NCI-H2081 treated with DMSO at 0.1 percent for 48 hours (cell line): ENCODE data around the gene PPP1R12B.
"Not testable (repeated sequence)": the region's sequence is repeated elsewhere in the genome, so short reads cannot be mapped to it uniquely, and the experiment has no call there.

Experiments
- DNase-seq: peaks from one replicate; lab custom pipeline; 2025; lab: John Stamatoyannopoulos, UW

The PPP1R12B gene

DNA sequence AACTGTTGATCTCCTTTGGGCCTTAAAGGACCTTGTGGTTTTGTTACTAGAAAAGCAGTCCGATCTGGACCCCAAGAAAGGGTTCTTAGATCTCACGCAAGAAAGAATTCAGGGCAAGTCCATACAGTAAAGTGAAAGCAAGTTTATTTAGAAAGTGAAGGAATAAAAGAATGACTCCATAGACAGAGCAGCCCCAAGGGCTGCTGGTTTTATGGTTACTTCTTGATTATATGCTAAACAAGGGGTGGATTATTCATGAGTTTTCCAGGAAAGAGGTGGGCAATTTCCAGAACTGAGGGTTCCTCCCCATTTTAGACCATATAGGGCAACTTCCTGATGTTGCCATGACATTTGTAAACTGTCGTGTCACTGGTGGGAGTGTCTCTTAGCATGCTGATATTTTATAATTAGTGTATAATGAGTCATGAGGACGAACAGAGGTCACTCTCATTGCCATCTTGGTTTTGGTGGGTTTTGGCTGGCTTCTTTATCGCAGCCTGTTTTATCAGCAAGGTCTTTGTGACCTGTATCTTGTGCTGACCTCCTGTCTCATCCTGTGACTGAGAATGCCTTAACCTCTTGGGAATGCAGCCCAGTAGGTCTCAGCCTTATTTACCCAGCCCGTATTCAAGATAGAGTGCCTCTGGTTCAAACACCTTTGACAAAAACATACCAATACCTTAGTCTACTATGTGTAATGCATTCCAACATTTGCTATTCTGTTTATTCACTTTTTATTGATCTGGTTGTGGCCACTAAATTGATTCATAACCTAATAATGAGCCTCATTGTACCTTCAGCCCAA is 183.5 kb downstream of the PPP1R12B start:
- DNase-seq: not testable (repeated sequence)

DNA sequence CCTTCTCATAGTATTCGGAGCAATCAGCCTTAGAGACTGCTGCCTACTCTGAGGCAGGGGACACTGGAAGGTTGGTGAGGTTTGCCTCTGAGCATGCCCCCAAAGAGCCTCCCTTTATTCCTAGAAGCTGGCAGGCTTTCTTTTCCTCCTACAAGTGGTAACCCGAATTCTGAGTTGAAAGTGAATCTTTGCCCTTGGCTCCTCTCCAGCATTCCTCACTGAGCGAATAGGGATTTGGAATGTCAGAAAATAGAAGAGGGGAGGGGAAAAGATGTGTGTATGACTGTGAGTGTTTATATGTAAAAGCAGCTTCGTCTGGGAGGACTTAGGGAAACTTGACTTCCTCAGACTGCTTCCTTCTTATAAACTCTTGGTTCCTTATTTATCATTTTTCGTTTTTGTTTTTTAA is 190.7 kb downstream of the PPP1R12B start:
- not testable (repeated sequence) for DNase-seq

DNA sequence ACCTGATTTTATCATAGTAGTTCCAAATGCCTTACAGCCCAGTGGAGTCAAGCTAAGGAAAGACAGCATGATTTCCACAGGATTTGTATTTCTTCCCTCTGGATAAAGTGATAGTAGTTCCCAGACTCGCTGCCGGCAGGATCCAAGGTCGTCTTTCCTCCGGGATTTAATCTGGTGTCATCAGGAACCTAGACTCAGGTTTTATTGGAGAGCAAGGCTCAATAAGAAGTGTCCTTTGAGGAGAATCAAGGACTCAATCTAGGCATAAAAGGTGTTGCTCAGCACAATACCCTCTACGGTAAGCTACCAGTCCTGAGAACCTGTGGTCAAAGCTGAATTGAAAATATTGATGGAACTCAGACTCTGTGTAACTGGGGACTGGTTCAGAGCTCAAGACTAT is 191.1 kb downstream of the PPP1R12B start:
- DNase-seq: not testable (repeated sequence)

DNA sequence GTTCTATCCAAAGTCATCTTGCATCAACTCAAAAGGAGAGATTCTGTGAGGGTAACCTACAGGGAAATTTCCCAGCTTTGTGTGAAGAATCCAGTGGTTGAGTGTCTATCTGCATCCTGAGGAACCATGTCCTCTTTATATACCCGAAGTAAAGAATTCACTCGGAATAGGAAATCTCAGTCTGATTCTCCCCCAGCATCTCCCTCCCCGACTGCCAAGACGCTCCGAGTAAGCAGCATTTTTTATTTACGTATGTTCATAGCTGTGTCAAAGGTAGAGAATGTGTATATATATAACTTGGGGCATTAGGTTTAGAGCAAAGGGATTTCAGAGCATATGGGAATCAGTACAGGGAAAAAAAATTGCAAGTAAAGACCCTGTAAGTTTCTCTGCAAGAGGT is 191.5 kb downstream of the PPP1R12B start:
- no peak for DNase-seq

DNA sequence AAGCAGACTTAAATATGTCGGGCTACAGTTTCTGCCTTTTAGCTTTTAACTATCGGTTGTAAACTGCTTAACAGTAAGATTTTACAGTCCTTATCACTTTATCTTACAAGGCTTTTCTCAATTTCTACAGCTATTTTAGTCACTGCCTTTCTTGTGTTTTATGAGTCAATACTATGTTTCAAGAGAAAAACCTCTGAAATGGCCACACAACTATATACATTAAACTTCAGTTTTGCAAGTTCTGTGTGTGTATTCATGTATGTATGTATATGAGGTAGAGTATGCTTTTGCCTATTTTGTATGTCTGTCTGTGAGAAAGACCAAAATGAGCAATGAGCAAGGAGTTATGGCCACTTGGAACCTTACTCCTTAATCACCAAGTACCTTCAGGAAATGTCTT is 191.9 kb downstream of the PPP1R12B start:
- DNase-seq: no peak

DNA sequence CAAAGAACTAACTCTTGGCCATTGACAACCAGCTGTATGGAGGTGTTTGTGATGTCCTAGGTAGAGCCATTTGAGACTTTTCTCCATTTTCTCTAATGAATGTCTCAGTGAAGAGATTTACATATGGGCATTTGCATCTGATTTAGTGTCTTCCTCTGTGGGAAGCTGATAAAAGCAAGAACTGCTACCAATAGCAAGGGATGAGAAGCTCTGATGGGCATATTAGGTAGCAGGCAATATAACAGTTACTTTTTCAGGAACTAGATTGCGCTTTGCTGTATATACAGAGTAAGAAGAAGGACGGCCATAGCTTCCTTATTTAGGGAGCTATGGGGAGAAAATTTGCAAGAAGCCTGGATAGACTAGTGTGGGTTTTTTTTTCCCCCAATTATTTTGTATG is 192.4 kb downstream of the PPP1R12B start:
- DNase-seq: not testable (repeated sequence)

DNA sequence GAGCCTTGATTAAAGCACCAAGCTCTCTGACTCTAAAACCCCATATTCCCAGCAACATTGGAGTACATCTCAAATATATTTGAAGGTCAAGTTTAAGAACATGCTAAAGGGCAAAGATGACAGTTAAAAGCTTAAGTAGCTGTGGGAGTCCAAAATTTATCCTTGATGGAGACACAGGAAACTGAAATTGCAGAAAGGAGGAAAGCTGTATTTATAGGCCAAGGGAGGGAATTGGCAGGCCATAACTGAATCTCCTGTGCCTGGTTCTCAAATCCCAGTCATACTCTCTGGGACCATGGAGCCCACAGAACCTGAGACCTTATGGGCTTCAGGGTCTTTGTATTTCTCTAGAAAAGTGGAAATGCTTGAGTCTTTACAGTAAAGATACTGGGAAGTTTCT is 193.9 kb downstream of the PPP1R12B start:
- not testable (repeated sequence) for DNase-seq

DNA sequence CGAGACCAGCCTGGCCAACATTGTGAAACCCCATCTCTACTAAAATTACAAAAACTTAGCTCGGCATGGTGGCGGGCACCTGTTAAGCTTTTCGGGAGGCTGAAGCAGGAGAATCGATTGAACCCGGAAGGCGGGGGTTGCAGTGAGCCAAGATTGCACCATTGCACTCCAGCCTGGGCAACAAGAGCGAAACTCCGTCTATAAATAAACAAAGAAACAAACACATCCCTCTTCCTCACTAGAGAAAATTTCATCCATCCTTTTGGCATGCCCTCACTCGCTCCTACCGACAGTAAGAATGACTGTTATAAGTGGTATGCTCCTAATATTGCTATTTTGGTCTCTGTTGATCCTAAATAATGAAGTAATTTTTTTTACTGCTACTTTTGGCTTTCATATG is 195.0 kb downstream of the PPP1R12B start:
- DNase-seq: not testable (repeated sequence)

DNA sequence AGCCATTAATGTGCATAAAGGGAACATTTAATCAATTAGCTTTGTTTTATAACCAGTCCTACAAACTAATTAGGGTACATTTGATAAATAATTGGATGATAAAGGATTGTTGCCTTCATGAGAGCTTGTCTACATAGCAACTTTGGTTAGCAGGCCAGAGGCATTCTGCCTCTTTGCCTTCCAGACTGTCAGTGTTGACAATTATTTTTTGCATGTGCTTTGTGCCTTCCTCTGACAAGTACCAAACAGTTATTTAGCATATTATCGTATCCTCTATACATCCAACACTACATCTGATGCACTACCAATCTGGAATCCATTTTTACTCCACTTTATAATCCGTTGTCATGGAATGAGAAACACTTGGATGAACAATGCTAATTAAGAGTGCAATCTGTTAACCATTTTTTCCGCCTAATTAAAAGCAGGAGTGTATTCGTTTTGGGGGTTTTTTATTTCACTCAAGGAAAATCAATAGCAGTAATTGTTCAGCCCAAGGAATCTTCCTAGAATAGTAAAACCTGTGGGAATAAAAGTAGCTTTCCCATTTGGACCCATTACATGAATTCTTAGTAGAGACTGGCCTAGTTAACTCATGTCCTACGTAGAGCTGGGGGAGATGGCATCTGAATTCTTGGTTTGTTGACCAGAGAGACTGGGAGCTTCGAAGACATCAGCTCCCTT is 196.4 kb downstream of the PPP1R12B start:
- DNase-seq: not testable (repeated sequence)

DNA sequence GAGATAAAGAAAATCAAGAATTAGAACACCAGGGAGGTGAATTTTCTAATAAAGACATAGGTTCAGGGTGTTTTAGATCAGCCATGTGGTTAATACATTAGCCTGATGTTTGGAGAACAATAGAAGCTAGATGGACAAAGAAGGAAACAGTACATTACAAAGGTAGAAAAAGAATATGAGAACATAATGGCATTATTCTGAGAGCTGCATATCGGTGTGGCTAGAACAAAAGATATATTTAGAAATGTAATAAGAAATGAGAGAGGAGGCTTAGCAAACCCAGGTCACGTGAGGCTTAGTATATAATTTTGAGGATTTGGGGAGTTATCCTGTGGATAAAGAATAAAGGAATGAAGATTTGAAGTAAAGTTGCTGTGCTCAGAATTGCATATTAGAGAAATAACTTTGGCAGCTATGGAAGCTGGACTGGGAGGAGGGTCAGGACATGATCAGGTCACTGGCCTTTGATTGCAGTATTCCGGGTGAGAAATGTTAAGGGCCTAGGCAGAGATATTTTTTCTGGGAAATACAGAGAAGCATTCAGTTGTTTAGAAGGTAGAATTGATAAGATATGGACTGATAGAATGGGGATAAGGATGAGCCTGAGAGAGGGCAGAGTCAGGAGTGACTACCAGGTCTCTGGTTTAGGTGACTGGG is 197.3 kb downstream of the PPP1R12B start:
- not testable (repeated sequence) for DNase-seq

DNA sequence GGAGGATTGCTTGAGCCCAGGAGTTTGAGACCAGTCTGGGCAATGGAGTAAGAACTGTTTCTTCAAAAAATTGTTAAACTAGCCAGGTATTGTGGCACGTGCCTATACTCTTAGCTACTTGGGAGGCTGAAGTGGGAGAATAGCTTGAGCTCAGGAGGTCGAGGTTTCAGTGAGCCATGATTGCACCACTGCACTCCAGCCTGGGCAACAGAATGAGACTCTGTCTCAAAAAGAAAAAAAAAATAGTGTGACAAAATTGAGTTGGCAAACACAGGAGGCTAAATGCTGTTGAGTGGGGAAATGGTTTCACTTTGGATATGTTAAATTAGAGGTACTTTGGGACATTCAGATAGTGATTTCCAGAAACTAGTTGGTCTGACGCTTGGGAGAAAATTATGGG is 197.9 kb downstream of the PPP1R12B start:
- DNase-seq: not testable (repeated sequence)

DNA sequence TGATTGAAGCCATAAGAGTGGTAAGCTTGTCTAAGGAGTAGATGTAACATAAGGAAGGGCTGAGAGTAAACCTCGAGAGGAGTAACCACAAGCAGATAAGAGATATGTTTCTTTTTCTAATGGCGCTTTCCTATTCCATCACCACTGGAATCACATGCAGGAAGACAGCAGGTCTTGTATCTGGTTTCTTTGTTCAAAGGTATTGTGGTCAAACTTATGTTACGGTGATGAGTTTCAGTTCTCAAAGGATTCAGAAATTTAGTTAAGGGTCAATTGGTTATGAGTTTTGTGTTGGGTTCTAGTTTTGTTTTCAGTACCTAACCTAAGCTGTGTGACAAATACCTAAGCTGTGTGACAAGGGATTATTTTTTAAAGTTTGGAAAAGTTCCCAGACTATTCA is 198.3 kb downstream of the PPP1R12B start:
- not testable (repeated sequence) for DNase-seq

DNA sequence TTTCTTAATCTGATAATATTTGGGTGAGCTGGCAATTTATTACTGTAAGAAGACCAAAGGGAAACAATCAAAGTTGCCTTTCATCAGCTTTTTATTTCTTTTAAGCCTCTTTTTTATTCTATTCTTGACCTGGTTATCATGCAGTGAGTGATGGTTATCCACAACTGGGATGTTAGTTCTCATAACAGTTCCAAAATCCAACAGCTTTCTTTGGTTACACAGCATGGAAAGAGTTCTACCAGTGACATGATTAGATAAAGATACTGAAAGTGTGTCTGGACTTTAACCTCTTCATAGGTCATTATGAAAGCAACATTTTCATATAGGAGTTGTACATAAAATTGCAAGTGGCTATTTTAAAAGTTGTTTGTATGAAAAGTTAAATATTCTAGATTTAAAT is 198.7 kb downstream of the PPP1R12B start:
- DNase-seq: no peak

DNA sequence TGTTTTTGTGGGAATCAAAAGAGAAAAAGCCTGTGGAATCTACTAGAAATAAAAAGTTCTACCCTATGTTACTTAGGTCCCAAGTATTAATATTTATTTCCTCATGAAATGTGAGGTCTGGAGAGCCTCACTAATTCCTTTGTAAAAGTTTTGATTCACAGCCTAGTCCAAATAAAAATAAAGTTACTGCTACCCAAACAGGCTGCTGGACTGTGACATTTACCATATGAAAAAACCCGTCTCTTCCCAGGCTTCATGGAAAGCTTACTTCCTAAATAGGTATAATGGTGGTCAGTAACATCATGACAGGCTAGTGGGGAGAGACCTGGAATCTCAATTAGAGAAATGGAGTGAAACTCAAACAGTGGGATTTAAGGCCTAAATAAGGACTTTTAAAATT is 201.6 kb downstream of the PPP1R12B start:
- not testable (repeated sequence) for DNase-seq

DNA sequence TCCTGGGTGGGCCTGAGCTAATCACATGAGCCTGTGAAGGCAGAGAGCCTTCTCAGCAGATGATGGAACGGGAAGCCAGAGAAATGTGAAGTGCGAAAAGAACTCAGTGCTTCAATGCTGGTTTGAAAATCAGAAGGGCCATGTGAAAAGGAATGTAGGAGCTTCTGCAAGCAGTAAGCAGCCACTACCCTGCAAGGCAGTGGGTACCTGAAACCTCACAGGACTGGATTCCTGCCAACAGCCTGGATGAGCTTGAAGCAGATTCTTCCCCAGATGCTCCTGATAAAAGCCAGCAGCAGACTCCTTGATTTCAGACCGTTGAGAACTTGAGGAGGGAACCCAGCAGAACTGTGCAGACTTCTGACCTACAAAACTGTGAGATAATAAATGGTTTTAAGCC is 203.2 kb downstream of the PPP1R12B start:
- DNase-seq: no peak

DNA sequence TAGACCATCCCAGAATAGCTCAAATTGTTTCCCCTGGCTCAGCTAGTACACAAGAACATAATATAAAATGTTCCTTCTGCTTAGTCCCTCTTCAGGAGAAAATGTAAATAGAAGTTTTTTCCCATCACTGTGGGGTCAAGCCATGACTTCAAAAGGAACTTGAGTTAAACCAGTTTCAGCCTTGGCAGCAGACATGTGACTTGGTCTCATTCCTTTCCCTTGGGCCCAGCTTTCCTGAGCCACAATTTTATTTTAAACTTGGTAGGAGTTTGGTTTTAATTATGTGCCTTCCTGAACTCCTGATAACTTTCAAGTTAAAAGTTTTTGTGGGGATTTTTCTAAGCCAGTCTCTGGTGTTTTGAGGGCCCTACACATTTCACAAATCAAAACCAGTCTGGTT is 204.1 kb downstream of the PPP1R12B start:
- not testable (repeated sequence) for DNase-seq

DNA sequence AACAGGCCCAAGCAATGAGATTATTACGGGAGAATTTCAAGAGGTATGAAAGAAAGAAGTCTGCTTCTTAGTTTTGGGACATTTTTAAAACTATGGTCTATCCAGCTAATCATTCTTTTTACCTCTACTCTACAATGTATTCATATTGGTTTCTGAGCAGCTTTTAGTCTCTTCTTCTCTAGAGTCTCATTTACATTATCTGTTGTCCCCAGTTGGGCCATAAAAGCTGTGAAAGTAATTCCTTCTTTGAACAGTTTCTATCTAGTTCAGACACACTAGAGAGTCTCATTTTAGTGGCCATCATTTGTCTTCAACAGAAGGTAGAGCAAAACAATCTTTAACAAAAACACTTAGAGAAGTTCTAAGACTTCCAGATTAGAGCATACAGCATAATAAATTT is 204.6 kb downstream of the PPP1R12B start:
- DNase-seq: not testable (repeated sequence)

DNA sequence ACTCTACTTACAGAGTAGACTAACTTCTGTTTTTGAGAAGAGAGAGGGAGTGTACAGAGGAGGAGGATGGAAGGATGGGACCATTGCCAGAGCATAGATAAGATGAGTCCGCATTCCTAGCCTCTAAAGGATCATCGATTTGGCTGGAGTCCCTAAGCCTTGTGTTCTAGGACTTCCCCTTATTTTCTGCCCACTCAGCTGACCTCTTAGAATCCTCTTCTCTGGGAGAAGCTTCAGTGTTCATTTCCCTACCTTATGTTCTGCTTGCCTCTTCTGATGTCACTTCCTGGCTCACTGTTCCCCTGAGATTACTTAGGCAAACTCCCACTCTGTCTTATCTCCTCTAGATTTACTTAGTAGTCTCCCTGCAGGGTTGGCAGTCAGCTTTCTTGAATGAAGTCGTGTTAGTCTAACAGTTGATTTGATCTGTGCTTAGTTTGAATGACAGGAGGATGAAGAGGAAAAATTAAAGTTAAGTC is 205.1 kb downstream of the PPP1R12B start:
- no peak for DNase-seq

DNA sequence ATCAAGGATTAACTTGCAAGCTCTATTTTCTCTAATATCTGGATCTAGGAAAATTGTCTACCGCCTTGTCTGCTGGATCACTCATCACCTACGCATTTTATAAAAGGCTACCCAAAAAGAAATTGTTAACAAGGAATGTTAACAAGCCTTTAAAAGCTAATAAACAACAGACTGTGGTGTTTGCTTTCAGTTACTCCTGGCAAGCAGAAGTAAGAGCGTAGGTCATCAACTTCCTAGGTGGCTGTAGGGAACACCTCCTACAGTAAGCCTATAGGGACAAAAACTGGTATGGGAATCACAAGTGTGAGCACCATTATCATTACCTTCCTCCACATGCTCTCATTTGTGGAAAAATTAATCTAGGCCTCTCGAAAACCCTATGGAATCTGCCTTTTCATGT is 206.1 kb downstream of the PPP1R12B start:
- DNase-seq: not testable (repeated sequence)

DNA sequence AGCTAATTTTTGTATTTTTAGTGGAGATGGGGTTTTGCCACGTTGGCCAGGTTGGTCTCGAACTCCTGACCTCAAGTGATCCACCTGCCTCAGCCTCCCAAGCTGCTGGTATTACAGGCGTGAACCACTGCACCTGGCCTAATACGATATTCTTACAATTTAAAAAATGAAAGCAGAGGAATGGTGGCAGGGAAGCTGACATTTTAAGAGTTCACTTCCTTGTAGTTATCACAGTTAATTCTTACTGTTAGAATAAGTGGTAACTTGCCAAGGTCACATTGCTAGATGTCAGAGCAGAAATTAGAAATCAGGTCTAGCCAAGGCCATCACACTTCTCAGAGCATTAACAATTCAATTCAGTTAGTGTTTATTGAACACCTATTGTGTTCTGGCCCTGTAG is 207.5 kb downstream of the PPP1R12B start:
- not testable (repeated sequence) for DNase-seq

DNA sequence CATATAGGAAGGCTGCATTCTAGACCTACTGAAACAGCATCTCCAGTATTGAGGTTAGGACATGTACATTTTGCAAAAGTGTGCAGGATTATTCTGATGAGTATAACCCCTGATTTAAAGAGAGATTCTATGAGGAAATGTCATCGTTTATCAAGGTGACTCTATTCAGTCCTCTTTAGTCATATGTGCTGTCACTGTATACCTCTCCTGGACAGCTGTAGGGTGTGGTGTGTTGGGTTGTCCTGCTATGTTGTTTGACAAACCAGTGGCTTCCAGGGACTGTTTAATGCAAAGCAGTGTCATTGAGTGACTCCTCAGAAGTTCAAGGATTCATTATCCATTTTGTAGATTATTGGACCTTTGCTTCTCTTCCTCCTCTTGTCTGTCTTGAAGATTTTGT is 209.2 kb downstream of the PPP1R12B start:
- not testable (repeated sequence) for DNase-seq

DNA sequence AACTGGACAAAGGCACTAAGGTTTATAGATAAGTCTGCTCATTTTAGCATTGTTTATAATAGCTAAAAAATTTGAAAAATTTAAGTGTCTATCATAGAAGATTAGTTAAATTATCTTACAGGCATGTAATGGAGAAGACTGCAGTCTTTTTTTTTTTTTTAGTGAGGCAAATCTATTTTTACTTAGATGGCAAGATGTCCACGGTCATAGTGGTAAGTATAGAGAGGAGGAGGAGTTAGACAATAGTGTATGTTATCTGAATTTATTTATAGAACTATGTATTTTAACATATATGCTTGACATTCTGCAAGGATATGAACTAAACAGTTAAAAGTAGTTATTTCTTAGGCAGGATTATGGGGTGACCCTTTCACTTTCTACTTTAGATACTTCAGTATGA is 212.7 kb downstream of the PPP1R12B start:
- DNase-seq: no peak
